Fibroblast of lung (primary cell): Measurements from ENCODE around the gene WRAP73. TPM values are rescaled to one million over a fixed set of nuclear protein-coding genes. Genes with fewer than 3 reads are reported as not detected.

Source experiments
- DNase-seq, 2 donors: peaks; one replicate each; pipeline versions ENCODE4 v3.0.0 to v3.0.0-alpha.2; 2010; ENCODE audit warnings: low read depth in 2 of 2
- H2AFZ ChIP-seq: 2 replicates; pipeline ENCODE4 v1.5.1; 2012; ENCODE audit warnings: low read length, control low read depth, inconsistent platforms
- H3K27ac ChIP-seq: 2 replicates; pipeline ENCODE4 v1.5.1; 2011; ENCODE audit warnings: low read length, control low read depth; ENCODE audit not compliant: insufficient read depth
- H3K27me3 ChIP-seq: 2 replicates; pipeline ENCODE4 v1.5.1; 2011; ENCODE audit warnings: mild to moderate bottlenecking, low read length; ENCODE audit not compliant: control insufficient read depth, insufficient read depth
- H3K36me3 ChIP-seq: 2 replicates; pipeline ENCODE4 v1.5.1; 2011; ENCODE audit warnings: low read length; ENCODE audit not compliant: control insufficient read depth, insufficient read depth
- H3K4me1 ChIP-seq: 2 replicates; pipeline ENCODE4 v1.5.1; 2011; ENCODE audit warnings: low read length; ENCODE audit not compliant: control insufficient read depth, insufficient read depth; ENCODE audit errors: extremely low read depth
- H3K4me2 ChIP-seq: 2 replicates; pipeline ENCODE4 v1.5.1; 2011; ENCODE audit warnings: low read length, control low read depth; ENCODE audit not compliant: insufficient read depth; ENCODE audit errors: extremely low read depth
- H3K4me3 ChIP-seq, 4 experiments: fragments of 200-600 bp in 1 of 4; sonication (generic) in 1 of 4; replicated peaks in 1 of 4; 2 replicates each; pipeline ENCODE4 v1.5.1; 2011 to 2016; ENCODE audit warnings: low read length in 4 of 4, low read depth in 3 of 4, mild to moderate bottlenecking in 3 of 4, control low read depth in 2 of 4, inconsistent platforms in 1 of 4, mixed read lengths in 1 of 4; ENCODE audit not compliant: insufficient read depth in 1 of 4; ENCODE audit errors: control extremely low read depth in 1 of 4
- H3K79me2 ChIP-seq: 2 replicates; pipeline ENCODE4 v1.5.1; 2012; ENCODE audit warnings: mild to moderate bottlenecking, low read length, inconsistent platforms; ENCODE audit not compliant: control insufficient read depth, insufficient read depth
- H3K9ac ChIP-seq: 2 replicates; pipeline ENCODE4 v1.5.1; 2011; ENCODE audit warnings: mild to moderate bottlenecking, low read length, control low read depth; ENCODE audit not compliant: insufficient read depth
- H3K9me3 ChIP-seq: 2 replicates; pipeline ENCODE4 v1.5.1; 2012; ENCODE audit warnings: low read depth, low read length; ENCODE audit not compliant: control insufficient read depth, insufficient read depth
- H4K20me1 ChIP-seq: 2 replicates; pipeline ENCODE4 v1.5.1; 2011; ENCODE audit warnings: low read length; ENCODE audit not compliant: control insufficient read depth, insufficient read depth; ENCODE audit errors: extremely low read depth
- CTCF ChIP-seq, 2 donors: IDR thresholded peaks in 1 of 2; conservative IDR thresholded peaks in 1 of 2; 1 replicate in 1 of 2; 2 replicates in 1 of 2; pipeline ENCODE4 v1.5.1; 2011 to 2012; ENCODE audit warnings: low read length in 2 of 2, control low read depth in 1 of 2, inconsistent platforms in 1 of 2, low read depth in 1 of 2, mild to moderate bottlenecking in 1 of 2
- EZH2 ChIP-seq: IDR thresholded peaks from 2 replicates; pipeline ENCODE4 v1.5.1; 2012; ENCODE audit warnings: low read length, control low read depth, mild to moderate bottlenecking; ENCODE audit errors: missing control alignments
- polyA plus RNA-seq, 2 donors: library from polyadenylated mRNA; depleted of rRNA in 1 of 2; stranded (reverse) in 1 of 2; unstranded in 1 of 2; fragments of >200 nt; gene quantifications; 2 replicates each; pipeline ENCODE4 v1.2.1, GENCODE V29; 2011 to 2012; ENCODE audit warnings: missing spikeins in 1 of 2
- total RNA-seq: library from RNA; depleted of rRNA; stranded (reverse); fragments of >200 nt; gene quantifications from 2 replicates; pipeline ENCODE4 v1.2.1, GENCODE V29; 2014

WRAP73 gene
- total and polyA plus RNA-seq, 2 donors (not counting 1 experiment from before 2014, with no cell fraction given): 12.0 to 15.0 TPM

- no peaks in the 10 kb centered on the region for H3K9me3 ChIP-seq
- no peak overlapping the region for H3K4me3 ChIP-seq
- H3K79me2 ChIP-seq: no peaks in the 10 kb centered on the region
- no peak overlapping the region for H2AFZ ChIP-seq
- no peak overlapping the region for H3K27ac ChIP-seq
- no peak overlapping the region for H3K4me2 ChIP-seq
- no peak overlapping the region for H3K9ac ChIP-seq
- no peak for TF ChIP-seq EZH2
- no peak for TF ChIP-seq CTCF (conservative IDR thresholded peaks at IDR 0.05 in 1 of 2, IDR thresholded peaks at IDR 0.05 in 1 of 2; ENCODE audit: low read depth in 1 of 2, low read length in 2 of 2)
- H3K36me3 ChIP-seq: no peaks in the 10 kb centered on the region
- H4K20me1 ChIP-seq: no peaks in the 10 kb centered on the region
- H3K4me1 ChIP-seq: no peaks in the 10 kb centered on the region
- DNase-seq: no peak
- H3K27me3 ChIP-seq: no peaks in the 10 kb centered on the region
Measured at GRCh38 chr1:3600354-3600753, 49.5 kb downstream of the WRAP73 start.

- Histone ChIP-seq H3K79me2 (no peaks in the 10 kb centered on the region), H3K4me2 (no peak overlapping the region), H3K36me3 (no peaks in the 10 kb centered on the region), H3K27ac (no peak overlapping the region), H3K27me3 (no peaks in the 10 kb centered on the region), H3K9ac (no peak overlapping the region), H3K4me3 (no peak overlapping the region), H3K4me1 (no peaks in the 10 kb centered on the region), H4K20me1 (no peaks in the 10 kb centered on the region), H3K9me3 (no peaks in the 10 kb centered on the region), H2AFZ (no peak overlapping the region)
- no peak for TF ChIP-seq CTCF (conservative IDR thresholded peaks at IDR 0.05 in 1 of 2, IDR thresholded peaks at IDR 0.05 in 1 of 2; ENCODE audit: low read depth in 1 of 2, low read length in 2 of 2)
- TF ChIP-seq EZH2: no peak
- DNase-seq: no peak
Measured at GRCh38 chr1:3599816-3600215, 50.1 kb downstream of the WRAP73 start.

GRCh38 chr1:3599286-3599811 is 50.6 kb downstream of the WRAP73 start:
- H3K4me1 ChIP-seq: no peaks in the 10 kb centered on the region
- no peak overlapping the region for H2AFZ ChIP-seq
- H3K4me3 ChIP-seq: no peak overlapping the region
- no peaks in the 10 kb centered on the region for H3K9me3 ChIP-seq
- no peak overlapping the region for H3K27ac ChIP-seq
- no peaks in the 10 kb centered on the region for H3K79me2 ChIP-seq
- H3K36me3 ChIP-seq: no peaks in the 10 kb centered on the region
- H3K4me2 ChIP-seq: no peak overlapping the region
- H4K20me1 ChIP-seq: no peaks in the 10 kb centered on the region
- no peak overlapping the region for H3K9ac ChIP-seq
- TF ChIP-seq EZH2 (no peak), CTCF (conservative IDR thresholded peaks at IDR 0.05 in 1 of 2, IDR thresholded peaks at IDR 0.05 in 1 of 2; ENCODE audit: low read depth in 1 of 2, low read length in 2 of 2) (no peak)
- no peak for DNase-seq
- H3K27me3 ChIP-seq: no peaks in the 10 kb centered on the region
